NOMO-1 treated with DMSO at 0.1 percent for 48 hours (cell line): Measurements from ENCODE around the gene C1QTNF5.

Source experiments
- DNase-seq: peaks from one replicate; lab custom pipeline; 2025; ENCODE audit not compliant: unreplicated experiment; lab: John Stamatoyannopoulos, UW

The C1QTNF5 gene

GRCh38 chr11:119318240-119319135 lies 22.2 kb downstream of the C1QTNF5 start:
- peak; percentile 83 for DNase-seq

- no peak for DNase-seq
Observed at GRCh38 chr11:119317592-119318239, 23.0 kb downstream of the C1QTNF5 start.

- DNase-seq: no peak
Observed at GRCh38 chr11:119316729-119317591, 23.7 kb downstream of the C1QTNF5 start, which contains the start of gene MCAM. TSS of gene MCAM (minus strand) at chr11:119317130. CDS start at chr11:119317101, 29 bp downstream.

- no peak for DNase-seq
Observed at GRCh38 chr11:119316016-119316728, 24.5 kb downstream of the C1QTNF5 start.

DNA sequence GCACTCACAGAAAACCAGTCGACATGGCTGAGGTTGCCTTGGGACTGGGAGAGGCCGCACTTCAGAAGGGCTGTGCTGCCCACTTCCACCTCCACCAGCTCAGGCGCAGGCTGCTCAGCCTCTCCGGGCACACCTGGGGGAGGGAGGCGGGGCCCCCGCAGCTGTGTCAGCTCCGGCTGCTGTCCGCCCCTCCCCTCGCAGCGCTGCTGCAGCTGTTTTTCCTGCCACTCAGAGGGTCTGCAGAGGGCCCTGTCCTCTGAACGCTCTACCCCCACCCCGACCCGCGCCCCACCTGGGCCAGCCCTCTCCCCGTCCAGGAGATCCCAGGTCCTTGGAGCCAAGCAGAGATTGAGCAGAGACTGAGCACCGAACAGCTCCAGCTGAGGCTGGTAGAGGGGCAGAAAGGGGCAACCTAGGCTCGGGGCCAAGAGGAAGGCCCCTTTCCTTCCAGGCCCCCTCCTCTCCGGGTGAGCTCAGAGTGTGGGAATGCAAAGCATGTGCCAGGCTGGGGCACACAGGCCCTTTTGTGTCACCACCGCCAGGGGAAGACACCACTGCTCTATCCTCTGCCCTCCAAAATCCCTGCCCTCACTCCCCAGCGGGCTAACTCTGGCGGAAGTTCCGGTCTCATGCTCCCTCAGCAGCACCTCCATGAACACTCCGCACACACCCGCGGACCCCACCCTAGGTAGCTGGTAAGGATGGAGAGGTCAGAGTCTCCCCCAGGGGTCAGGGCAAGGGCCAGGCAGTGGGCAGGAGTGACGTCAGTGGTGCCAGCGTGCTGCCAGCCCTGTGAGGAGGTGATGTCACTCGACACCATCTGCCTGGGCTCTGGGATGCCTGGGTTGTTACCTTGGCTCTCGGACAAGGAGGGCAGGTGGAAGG lies 25.3 kb downstream of the C1QTNF5 start:
- DNase-seq: no peak

DNA sequence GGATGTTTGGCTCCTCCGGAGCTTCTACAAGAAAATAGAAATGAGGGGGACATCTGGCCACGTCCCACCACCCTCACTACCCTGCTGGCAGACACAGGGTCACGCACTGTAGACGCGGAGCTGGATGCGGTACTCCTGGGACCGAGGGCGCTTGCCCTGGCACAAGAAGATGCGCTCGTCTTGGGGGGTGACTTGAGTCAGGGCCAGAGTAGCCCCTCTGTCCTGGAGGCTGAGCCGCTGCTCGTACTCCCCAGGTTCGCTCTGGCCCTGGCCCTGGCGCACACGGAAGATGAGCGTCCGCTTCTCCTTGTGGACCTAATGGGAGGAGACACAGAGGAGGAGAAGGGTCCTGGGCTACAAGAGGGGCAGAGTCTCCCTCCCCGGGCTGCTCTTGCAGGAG lies 26.0 kb downstream of the C1QTNF5 start:
- DNase-seq: no peak

- DNase-seq: no peak
Observed at GRCh38 chr11:119310682-119311052, 30.0 kb downstream of the C1QTNF5 start.

GRCh38 chr11:119309953-119310681 lies 30.6 kb downstream of the C1QTNF5 start:
- DNase-seq: no peak

- DNase-seq: no peak
Observed at GRCh38 chr11:119309411-119309810, 31.3 kb downstream of the C1QTNF5 start.

- no peak for DNase-seq
Observed at GRCh38 chr11:119307974-119308373, 32.7 kb downstream of the C1QTNF5 start.

DNA sequence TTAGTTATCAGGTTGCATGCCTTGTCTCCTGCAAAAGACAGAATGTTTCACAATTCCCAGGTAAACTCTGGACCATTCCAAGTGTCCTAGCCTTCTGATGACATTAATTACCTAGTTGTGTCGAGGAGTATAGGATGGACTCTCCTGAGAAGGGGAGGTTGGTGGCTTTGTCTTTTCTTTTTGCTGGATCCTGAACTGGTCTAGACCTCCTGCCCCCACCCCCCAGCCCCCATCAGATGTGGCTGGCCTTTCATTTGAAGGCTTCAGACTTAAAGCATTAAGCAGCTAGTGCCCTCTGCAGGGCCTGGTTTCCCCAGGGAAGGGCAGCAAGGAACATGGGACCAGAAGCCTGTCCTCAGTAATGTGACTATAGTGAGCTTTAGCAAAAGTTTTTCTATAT lies 33.5 kb downstream of the C1QTNF5 start:
- DNase-seq: no peak

DNA sequence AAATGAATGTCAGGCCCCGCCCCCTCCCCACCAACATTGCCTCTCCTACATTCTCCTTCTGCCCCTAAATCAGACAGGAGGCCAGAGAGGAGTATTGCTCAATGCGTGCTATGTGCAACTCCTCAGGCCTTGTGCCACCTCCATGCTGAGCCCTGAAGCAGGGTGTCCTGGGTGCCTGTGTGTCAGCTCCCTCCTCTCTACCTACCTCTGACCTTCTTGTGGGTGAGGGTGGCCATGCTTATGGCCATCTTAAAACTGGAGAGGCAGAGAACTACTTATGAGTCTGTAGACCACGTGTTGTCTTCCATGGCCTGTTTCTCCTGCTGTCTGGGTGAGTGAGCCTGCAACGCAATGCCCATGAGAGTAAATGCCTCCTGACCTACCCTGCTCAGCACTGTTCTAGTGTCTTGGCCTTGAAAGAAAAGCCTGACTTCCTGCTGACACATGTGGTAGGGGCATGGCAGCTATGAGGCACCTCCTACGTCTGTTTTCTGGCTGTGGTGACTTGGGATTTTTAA lies 34.3 kb downstream of the C1QTNF5 start:
- DNase-seq: no peak

- DNase-seq: no peak
Observed at GRCh38 chr11:119305556-119306372, 34.9 kb downstream of the C1QTNF5 start.

GRCh38 chr11:119303227-119303718 lies 37.4 kb downstream of the C1QTNF5 start:
- no peak for DNase-seq

DNA sequence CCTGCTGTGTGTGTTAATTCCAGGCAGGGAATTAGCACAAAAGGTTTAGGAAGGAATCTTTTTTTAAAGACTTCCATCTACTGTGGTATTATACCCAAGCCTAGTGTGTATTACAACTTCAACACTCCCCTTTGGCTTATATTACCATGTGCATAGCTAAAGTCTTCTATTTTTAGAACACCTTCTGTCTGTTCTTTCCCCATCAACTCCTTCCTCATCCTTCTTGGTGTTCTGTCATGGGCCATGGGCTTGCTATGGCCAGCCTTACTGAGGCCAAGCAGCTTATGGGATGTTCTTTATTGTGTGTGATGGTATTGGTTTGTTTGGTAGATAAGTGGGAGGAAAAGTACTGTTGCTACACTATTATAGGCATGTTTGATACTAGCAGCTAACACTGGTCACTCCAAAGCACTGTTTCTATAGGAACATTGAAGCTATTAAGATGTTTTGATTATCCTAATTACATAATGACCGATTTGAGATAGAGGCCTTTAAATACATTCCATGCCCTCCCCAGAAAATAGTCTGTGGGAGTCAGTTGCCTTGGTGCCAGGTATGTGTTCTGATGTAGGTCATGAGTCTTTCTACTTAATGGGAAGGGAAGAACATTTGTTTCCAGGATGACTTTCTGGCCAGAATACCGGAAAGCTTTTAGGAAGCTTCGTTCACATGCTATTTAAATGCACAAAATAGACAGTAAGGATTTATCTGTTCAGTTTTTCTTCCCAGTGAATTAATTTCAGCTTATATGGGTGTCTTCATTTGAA lies 40.3 kb downstream of the C1QTNF5 start:
- DNase-seq: no peak

DNA sequence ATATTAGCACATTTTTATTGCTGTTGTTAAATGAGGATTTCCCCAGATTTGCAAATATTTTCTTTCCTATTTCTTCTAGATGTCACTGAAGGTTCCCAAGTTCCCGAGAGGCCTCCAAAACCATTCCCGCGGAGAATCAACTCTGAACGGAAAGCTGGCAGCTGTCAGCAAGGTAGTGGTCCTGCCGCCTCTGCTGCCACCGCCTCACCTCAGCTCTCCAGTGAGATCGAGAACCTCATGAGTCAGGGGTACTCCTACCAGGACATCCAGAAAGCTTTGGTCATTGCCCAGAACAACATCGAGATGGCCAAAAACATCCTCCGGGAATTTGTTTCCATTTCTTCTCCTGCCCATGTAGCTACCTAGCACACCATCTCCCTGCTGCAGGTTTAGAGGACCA lies 41.3 kb downstream of the C1QTNF5 start:
- no peak for DNase-seq

- DNase-seq: no peak
Observed at GRCh38 chr11:119298726-119299125, 42.0 kb downstream of the C1QTNF5 start.
